GM12878 (cell line): ENCODE measurements around the gene PARS2. TPM values are rescaled to one million over a fixed set of nuclear protein-coding genes. Genes with fewer than 3 reads are reported as not detected.

Source experiments
- ATAC-seq: fragments of 200-7000 bp; cut with Tn5 transposase; 3 replicates; pipeline ENCODE4 v1.9.1; 2020; ENCODE audit warnings: mild to moderate bottlenecking, moderate library complexity
- BruUV-seq: library from RNA; stranded (reverse); fragments of 400-500 nt; replicated peaks from 2 replicates; lab custom pipeline; 2021; lab: Mats Ljungman, UMichigan
- CTCF ChIA-PET: fragments of 300-600 bp; sonication (Branson Sonifier 250); formaldehyde crosslinking; extraction: SDS; loops from one replicate; lab custom pipeline; 2021; ENCODE audit warnings: inconsistent platforms; lab: Yijun Ruan, JAX
- POLR2A ChIA-PET: fragments of 350-600 bp; formaldehyde crosslinking; extraction: SDS; loops from one replicate; lab custom pipeline; 2021; ENCODE audit warnings: inconsistent platforms; lab: Charles Lee
- RAD21 ChIA-PET: fragments of 300-600 bp; sonication (Branson Sonifier 250); formaldehyde crosslinking; loops from one replicate; lab custom pipeline; 2023; ENCODE audit warnings: antibody characterized with exemption; ENCODE audit not compliant: unreplicated experiment; lab: Charles Lee
- SMC1A ChIA-PET: fragments of 300-600 bp; sonication (Branson Sonifier 250); formaldehyde crosslinking; loops from one replicate; lab custom pipeline; 2023; ENCODE audit not compliant: unreplicated experiment, uncharacterized antibody; lab: Charles Lee
- DNase-seq: peaks from one replicate; pipeline ENCODE4 v3.0.0-alpha.2; 2011; ENCODE audit warnings: low read depth, low spot score
- FAIRE-seq: peaks from 3 replicates; lab custom pipeline; 2011; peaks lifted over from hg19 to GRCh38; lab: Jason Lieb, UNC
- H2AFZ ChIP-seq: 2 replicates; pipeline ENCODE4 v1.6.0; 2011; ENCODE audit warnings: low read depth, low read length, control low read depth; ENCODE audit not compliant: control insufficient read depth
- H3K27ac ChIP-seq: 2 replicates; pipeline ENCODE4 v1.5.1; 2011; ENCODE audit warnings: control low read depth; ENCODE audit not compliant: control insufficient read depth, insufficient read depth
- H3K27me3 ChIP-seq, 2 experiments: replicated peaks in 1 of 2; 2 replicates each; pipeline versions ENCODE4 v1.6.0 to v1.6.1; 2011; ENCODE audit warnings: low read length in 1 of 2; ENCODE audit not compliant: control insufficient read depth in 2 of 2, insufficient read depth in 2 of 2
- H3K36me3 ChIP-seq, 2 experiments: 2 replicates each; pipeline ENCODE4 v1.5.1; 2011; ENCODE audit warnings: low read length in 1 of 2; ENCODE audit not compliant: control insufficient read depth in 2 of 2, insufficient read depth in 2 of 2
- H3K4me1 ChIP-seq: 2 replicates; pipeline ENCODE4 v1.6.1; 2011; ENCODE audit warnings: mild to moderate bottlenecking, low read length, moderate library complexity, mixed read lengths; ENCODE audit not compliant: control insufficient read depth, insufficient read depth
- H3K4me2 ChIP-seq: 2 replicates; pipeline ENCODE4 v1.6.0; 2011; ENCODE audit warnings: control low read depth; ENCODE audit not compliant: control insufficient read depth, insufficient read depth
- H3K4me3 ChIP-seq: fragments of 200-600 bp; sonication (generic); 2 replicates; pipeline ENCODE4 v1.5.1; 2016
- H3K79me2 ChIP-seq: 2 replicates; pipeline ENCODE4 v1.6.0; 2011; ENCODE audit warnings: low read length; ENCODE audit not compliant: control insufficient read depth, insufficient read depth
- H3K9ac ChIP-seq: 2 replicates; pipeline ENCODE4 v1.8.0; 2011; ENCODE audit warnings: low read length, control low read depth, mixed read lengths; ENCODE audit not compliant: control insufficient read depth, insufficient read depth
- H3K9me3 ChIP-seq: replicated peaks from 3 replicates; pipeline ENCODE4 v1.5.1; 2011; ENCODE audit warnings: mild to moderate bottlenecking, low read length; ENCODE audit not compliant: control insufficient read depth, insufficient read depth
- H4K20me1 ChIP-seq: 2 replicates; pipeline ENCODE4 v1.6.0; 2011; ENCODE audit not compliant: control insufficient read depth, insufficient read depth
- ASH2L ChIP-seq: fragments of 300-600, 200-600 bp; sonication (generic); IDR thresholded peaks from 2 replicates; pipeline ENCODE4 v1.6.1; 2017; ENCODE audit warnings: low read depth, mild to moderate bottlenecking, borderline replicate concordance
- ATF7 ChIP-seq: fragments of 450-650 bp; IDR thresholded peaks from 2 replicates; pipeline ENCODE4 v1.6.1; 2016; ENCODE audit warnings: low read depth, mild to moderate bottlenecking
- BACH1 ChIP-seq: fragments of 450-650 bp; IDR thresholded peaks from 2 replicates; pipeline ENCODE4 v1.6.1; 2017; ENCODE audit warnings: mild to moderate bottlenecking, borderline replicate concordance
- CBFB ChIP-seq: IDR thresholded peaks from 2 replicates; pipeline ENCODE4 v1.6.1; 2016; ENCODE audit warnings: antibody characterized with exemption, low read depth
- CHD4 ChIP-seq: fragments of 200-600 bp; sonication (generic); IDR thresholded peaks from 2 replicates; pipeline ENCODE4 v1.6.1; 2016; ENCODE audit warnings: mild to moderate bottlenecking
- CREM ChIP-seq: IDR thresholded peaks from 2 replicates; pipeline ENCODE4 v1.6.1; 2014; ENCODE audit warnings: antibody characterized with exemption, low read depth
- EED ChIP-seq: sonication (generic); IDR thresholded peaks from 2 replicates; pipeline ENCODE4 v1.6.1; 2016; ENCODE audit warnings: antibody characterized with exemption, low read depth
- GATAD2B ChIP-seq: fragments of 450-650 bp; conservative IDR thresholded peaks from 2 replicates; pipeline ENCODE4 v1.6.1; 2017; ENCODE audit warnings: low read depth, mild to moderate bottlenecking, moderate library complexity
- IKZF1 ChIP-seq: fragments of 450-650 bp; conservative IDR thresholded peaks from 2 replicates; pipeline ENCODE4 v1.6.1; 2017; ENCODE audit warnings: antibody characterized with exemption, mild to moderate bottlenecking
- JUND ChIP-seq: IDR thresholded peaks from 2 replicates; pipeline ENCODE4 v1.6.1; 2012; ENCODE audit warnings: low read depth, mild to moderate bottlenecking, low read length, improper control_type of control experiment, moderate library complexity
- KAT2A ChIP-seq: conservative IDR thresholded peaks from 2 replicates; pipeline ENCODE4 v1.6.1; 2011; ENCODE audit warnings: low read depth, low read length; ENCODE audit not compliant: control insufficient read depth
- MTA2 ChIP-seq: fragments of 450-650 bp; IDR thresholded peaks from 2 replicates; pipeline ENCODE4 v1.6.1; 2016; ENCODE audit warnings: low read depth, mild to moderate bottlenecking, moderate library complexity
- POLR2A ChIP-seq: IDR thresholded peaks from 2 replicates; pipeline ENCODE4 v1.6.1; 2011; ENCODE audit warnings: low read depth, mild to moderate bottlenecking, low read length
- RAD51 ChIP-seq: fragments of 450-650 bp; IDR thresholded peaks from 2 replicates; pipeline ENCODE4 v1.6.1; 2016; ENCODE audit warnings: moderate library complexity, mild to moderate bottlenecking, inconsistent platforms
- SMARCA5 ChIP-seq: fragments of 450-650 bp; IDR thresholded peaks from 2 replicates; pipeline ENCODE4 v1.6.1; 2017; ENCODE audit warnings: mild to moderate bottlenecking
- ZBED1 ChIP-seq: IDR thresholded peaks from 2 replicates; pipeline ENCODE4 v1.6.1; 2016; ENCODE audit warnings: borderline replicate concordance
- ZNF622 ChIP-seq: fragments of 450-650 bp; IDR thresholded peaks from 2 replicates; pipeline ENCODE4 v1.6.1; 2017; ENCODE audit warnings: mild to moderate bottlenecking, inconsistent platforms
- WGBS: methylation state at CpG from one replicate; pipeline ENCODE4 v1.1.6; 2016; ENCODE audit warnings: low lambda C conversion rate; ENCODE audit not compliant: insufficient replicate concordance, insufficient coverage; ENCODE audit errors: missing lambda C conversion rate; 5-methylcytosine and 5-hydroxymethylcytosine counted together
- in situ Hi-C: fragments of 300-500 bp; cut with MboI; formaldehyde crosslinking; loops from 9 replicates; pipeline ENCODE4 v1.14.3; 2018; ENCODE audit warnings: mixed read lengths
- intact Hi-C: fragments of 100-400 bp; cut with micrococcal nuclease; formaldehyde crosslinking; loops from one replicate; pipeline ENCODE4 v1.14.2; 2022; ENCODE audit not compliant: unreplicated experiment
- polyA plus RNA-seq, 11 experiments: library from polyadenylated mRNA; depleted of rRNA in 4 of 11; unstranded in 6 of 11; stranded (reverse) in 5 of 11; fragments of >200 nt; fragmentation: Nextera tagmentation in 4 of 11; fragmentation: Illumina TruSeq in 1 of 11; extraction: Ambion mirVana in 4 of 11; extraction: Trizol in 1 of 11; gene quantifications; 1 replicate in 1 of 11; 2 replicates in 10 of 11; pipeline versions ENCODE4 v1.2.1 to v1.2.3, GENCODE V29; 2011 to 2016; ENCODE audit warnings: inconsistent platforms in 2 of 11, missing spikeins in 2 of 11, low read depth in 1 of 11
- total RNA-seq, 4 experiments: library from RNA; depleted of rRNA in 3 of 4; stranded (reverse); fragments of >200 nt in 3 of 4; fragmentation: Illumina TruSeq in 1 of 4; extraction: Trizol in 1 of 4; gene quantifications; 2 replicates each; pipeline versions ENCODE4 v1.2.1 to v1.2.3, GENCODE V29; 2013 to 2021

PARS2 gene
- total and polyA plus RNA-seq, 10 of the 15 experiments (the other 5 are each of a cell fraction or from before 2014, with no cell fraction given): 3.7 to 12.2 (median 5.9) TPM

GRCh38 chr1:54808443-54809207, 44.3 kb upstream of the PARS2 start:
- RAD21 ChIA-PET: interaction anchor here (1.1 to 1.6 kb wide), 2 partner anchors 136 to 727 kb away, joined by 4 to 5 read pairs; no protein-coding TSS in a partner anchor
- Histone ChIP-seq H3K4me1 (peaks cover 19% of the 10 kb centered on the region), H3K79me2 (no peaks in the 10 kb centered on the region), H2AFZ (no peak overlapping the region), H3K9me3 (no peaks in the 10 kb centered on the region), H3K27ac (no peak overlapping the region), H3K27me3 (no peaks in the 10 kb centered on the region), H3K4me3 (no peak overlapping the region), H3K9ac (no peak overlapping the region), H3K4me2 (no peak overlapping the region), H4K20me1 (no peaks in the 10 kb centered on the region), H3K36me3 (no peaks in the 10 kb centered on the region)
- 49% methylated on average over 11 of the region's 12 CpGs for WGBS
- TF ChIP-seq EED (no peak), ASH2L (no peak), KAT2A (no peak), CBFB (no peak), ATF7 (no peak), MTA2 (no peak), IKZF1 (no peak), CREM (no peak), ZNF622 (no peak), POLR2A (no peak), SMARCA5 (no peak), ZBED1 (no peak), RAD51 (no peak), CHD4 (no peak), GATAD2B (no peak), JUND (no peak), BACH1 (no peak)
- CTCF ChIA-PET: interaction anchor here (1.3 to 3.0 kb wide), 5 partner anchors 8 to 948 kb away, joined by 3 to 12 read pairs (median 9); partner anchors contain the start of gene TTC22
- SMC1A ChIA-PET: no interaction called here
- no peak for FAIRE-seq
- POLR2A ChIA-PET: no interaction called here
- no peak for DNase-seq
- no peak for ATAC-seq
- BruUV-seq: no TSS peak
- in situ Hi-C loops: no loop called here
- intact Hi-C loops: no loop called here
